H9 (cell line): ENCODE results near the gene FGFR4. TPM values are rescaled to one million over a fixed set of nuclear protein-coding genes. Genes with fewer than 3 reads are reported as not detected.
A peak's percentile ranks its signal among the peaks of the same experiment; 100 is the strongest.

Source experiments
- DNase-seq: peaks from one replicate; pipeline ENCODE4 v3.0.0-alpha.2; 2017
- H2AFZ ChIP-seq: one replicate; pipeline ENCODE4 v1.6.1; 2013; ENCODE audit warnings: mild to moderate bottlenecking, low read length, control low read depth, moderate library complexity
- H2AK5ac ChIP-seq: 2 replicates; pipeline ENCODE4 v1.6.1; 2013; ENCODE audit warnings: low read length, control low read depth, mixed read lengths; ENCODE audit not compliant: insufficient read length
- H2BK120ac ChIP-seq: one replicate; pipeline ENCODE4 v1.6.1; 2013; ENCODE audit warnings: low read depth, mild to moderate bottlenecking, low read length, control low read depth, inconsistent platforms; ENCODE audit not compliant: poor library complexity, severe bottlenecking
- H2BK12ac ChIP-seq: 2 replicates; pipeline ENCODE4 v1.6.1; 2013; ENCODE audit warnings: low read length, control low read depth, mixed read lengths, low read depth; ENCODE audit not compliant: insufficient read length
- H2BK15ac ChIP-seq: 2 replicates; pipeline ENCODE4 v1.6.1; 2013; ENCODE audit warnings: low read depth, low read length, control low read depth
- H2BK20ac ChIP-seq: one replicate; pipeline ENCODE4 v1.6.1; 2013; ENCODE audit warnings: low read depth, mild to moderate bottlenecking, low read length, control low read depth, inconsistent platforms; ENCODE audit not compliant: poor library complexity, severe bottlenecking
- H2BK5ac ChIP-seq: 2 replicates; pipeline ENCODE4 v1.6.1; 2013; ENCODE audit warnings: low read length, control low read depth, mixed read lengths; ENCODE audit not compliant: insufficient read length
- H3K14ac ChIP-seq: 2 replicates; pipeline ENCODE4 v1.6.1; 2013; ENCODE audit warnings: low read length, control low read depth; ENCODE audit not compliant: insufficient read depth
- H3K18ac ChIP-seq: 2 replicates; pipeline ENCODE4 v1.6.1; 2013; ENCODE audit warnings: low read depth, mild to moderate bottlenecking, mixed read lengths, low read length, control low read depth; ENCODE audit not compliant: insufficient read length
- H3K23ac ChIP-seq: 2 replicates; pipeline ENCODE4 v1.6.1; 2013; ENCODE audit warnings: low read length, control low read depth, mixed read lengths, low read depth; ENCODE audit not compliant: insufficient read length
- H3K23me2 ChIP-seq: 2 replicates; pipeline ENCODE4 v1.6.1; 2013; ENCODE audit warnings: low read depth, mild to moderate bottlenecking, mixed read lengths, low read length, control low read depth; ENCODE audit not compliant: insufficient read length, poor library complexity, severe bottlenecking
- H3K27ac ChIP-seq: 2 replicates; pipeline ENCODE4 v1.5.1; 2013; ENCODE audit warnings: low read length, control low read depth, mixed read lengths, low read depth; ENCODE audit not compliant: insufficient read length
- H3K27me3 ChIP-seq: 2 replicates; pipeline ENCODE4 v1.6.1; 2013; ENCODE audit warnings: low read length, control low read depth, inconsistent platforms; ENCODE audit not compliant: insufficient read depth
- H3K4ac ChIP-seq: 2 replicates; pipeline ENCODE4 v1.6.1; 2013; ENCODE audit warnings: low read depth, mild to moderate bottlenecking, control low read depth, inconsistent platforms, low read length, moderate library complexity
- H3K4me1 ChIP-seq: 2 replicates; pipeline ENCODE4 v1.6.1; 2013; ENCODE audit warnings: low read length, control low read depth, inconsistent platforms; ENCODE audit not compliant: insufficient read depth
- H3K4me2 ChIP-seq: 2 replicates; pipeline ENCODE4 v1.6.1; 2013; ENCODE audit warnings: low read length, control low read depth, mixed read lengths; ENCODE audit not compliant: insufficient read length, insufficient read depth
- H3K56ac ChIP-seq: 2 replicates; pipeline ENCODE4 v1.6.1; 2013; ENCODE audit warnings: low read depth, mild to moderate bottlenecking, mixed read lengths, low read length, control low read depth; ENCODE audit not compliant: insufficient read length
- H3K79me1 ChIP-seq: 2 replicates; pipeline ENCODE4 v1.6.1; 2013; ENCODE audit warnings: low read depth, mild to moderate bottlenecking, moderate library complexity, low read length, control low read depth, inconsistent platforms; ENCODE audit not compliant: insufficient read depth, poor library complexity, severe bottlenecking
- H3K79me2 ChIP-seq: 2 replicates; pipeline ENCODE4 v1.6.1; 2013; ENCODE audit warnings: low read length, control low read depth, inconsistent platforms; ENCODE audit not compliant: insufficient read depth
- H3K9ac ChIP-seq: 2 replicates; pipeline ENCODE4 v1.6.1; 2013; ENCODE audit warnings: low read length, control low read depth, mixed read lengths; ENCODE audit not compliant: insufficient read length; ENCODE audit errors: extremely low read depth
- H3K9me3 ChIP-seq: one replicate; pipeline ENCODE4 v1.6.1; 2013; ENCODE audit warnings: low read depth, low read length, inconsistent platforms; ENCODE audit not compliant: control insufficient read depth
- H3T11ph ChIP-seq: one replicate; pipeline ENCODE4 v1.6.1; 2013; ENCODE audit warnings: mild to moderate bottlenecking, low read length, control low read depth, inconsistent platforms
- H4K20me1 ChIP-seq: one replicate; pipeline ENCODE4 v1.6.1; 2013; ENCODE audit not compliant: control insufficient read depth, insufficient read length, insufficient read depth
- H4K5ac ChIP-seq: 2 replicates; pipeline ENCODE4 v1.6.1; 2013; ENCODE audit warnings: low read depth, mild to moderate bottlenecking, mixed read lengths, low read length, control low read depth; ENCODE audit not compliant: insufficient read length
- H4K8ac ChIP-seq: replicated peaks from 2 replicates; pipeline ENCODE4 v1.6.1; 2013; ENCODE audit warnings: low read length, control low read depth, mixed read lengths, low read depth; ENCODE audit not compliant: insufficient read length
- H4K91ac ChIP-seq: 2 replicates; pipeline ENCODE4 v1.6.1; 2013; ENCODE audit warnings: low read depth, mild to moderate bottlenecking, moderate library complexity, mixed read lengths, low read length, control low read depth; ENCODE audit not compliant: insufficient read length
- H3K27ac Mint-ChIP-seq, 3 experiments: 2 replicates in 2 of 3; 3 replicates in 1 of 3; pipeline ENCODE4 v1.8.0; 2020 to 2021; ENCODE audit warnings: mixed read lengths in 3 of 3, mild to moderate bottlenecking in 1 of 3, moderate library complexity in 1 of 3
- H3K27me3 Mint-ChIP-seq: 2 replicates; pipeline ENCODE4 v1.8.0; 2021; ENCODE audit warnings: low read depth, mild to moderate bottlenecking, moderate library complexity, mixed read lengths
- H3K36me3 Mint-ChIP-seq, 3 experiments: 2 replicates in 2 of 3; 3 replicates in 1 of 3; pipeline ENCODE4 v1.8.0; 2020 to 2021; ENCODE audit warnings: low read depth in 3 of 3, mixed read lengths in 3 of 3; ENCODE audit not compliant: insufficient read depth in 1 of 3
- H3K4me1 Mint-ChIP-seq, 2 experiments: 2 replicates each; pipeline ENCODE4 v1.8.0; 2020; ENCODE audit warnings: mixed read lengths in 2 of 2
- H3K4me3 Mint-ChIP-seq, 2 experiments: 2 replicates in 1 of 2; 3 replicates in 1 of 2; pipeline ENCODE4 v1.8.0; 2020 to 2021; ENCODE audit warnings: mild to moderate bottlenecking in 2 of 2, mixed read lengths in 2 of 2, moderate library complexity in 1 of 2
- H3K9me3 Mint-ChIP-seq, 2 experiments: 2 replicates in 1 of 2; 3 replicates in 1 of 2; pipeline ENCODE4 v1.8.0; 2020; ENCODE audit warnings: mild to moderate bottlenecking in 2 of 2, mixed read lengths in 2 of 2, moderate library complexity in 1 of 2
- CTCF ChIP-seq: fragments of 200-600 bp; sonication (generic); conservative IDR thresholded peaks from 3 replicates; pipeline ENCODE4 v1.8.0; 2021; ENCODE audit warnings: antibody characterized with exemption, mild to moderate bottlenecking
- WGBS: extraction: QIAGEN DNeasy Blood & Tissue Kit; methylation state at CpG from one replicate; pipeline ENCODE4 v1.1.7; 2013; ENCODE audit warnings: missing lambda C conversion rate, low lambda C conversion rate, mixed read lengths; ENCODE audit not compliant: insufficient read length; ENCODE audit errors: extremely low coverage; 5-methylcytosine and 5-hydroxymethylcytosine counted together
- long read RNA-seq: library from polyadenylated mRNA; unstranded; transcript quantifications from one replicate; pipeline ENCODE4 v2.0.0, GENCODE V29; 2020
- total RNA-seq: library from RNA; stranded (reverse); gene quantifications from 2 replicates; pipeline ENCODE4 v1.2.1, GENCODE V29; 2021

The FGFR4 gene
- total RNA-seq: 52.8 and 56.3 TPM in 2 replicates
- long read RNA-seq, transcript FGFR4-201 (18 exons, 3,122 nt): minor isoform, 33 of 255 reads
- long read RNA-seq, transcript FGFR4-207 (18 exons, 2,638 nt): major isoform, 107 of 255 reads
- long read RNA-seq, partial matches to known transcripts: 20 of 255 reads
- long read RNA-seq, other reads (novel, unspliced or antisense): 92 of 255 reads

DNA sequence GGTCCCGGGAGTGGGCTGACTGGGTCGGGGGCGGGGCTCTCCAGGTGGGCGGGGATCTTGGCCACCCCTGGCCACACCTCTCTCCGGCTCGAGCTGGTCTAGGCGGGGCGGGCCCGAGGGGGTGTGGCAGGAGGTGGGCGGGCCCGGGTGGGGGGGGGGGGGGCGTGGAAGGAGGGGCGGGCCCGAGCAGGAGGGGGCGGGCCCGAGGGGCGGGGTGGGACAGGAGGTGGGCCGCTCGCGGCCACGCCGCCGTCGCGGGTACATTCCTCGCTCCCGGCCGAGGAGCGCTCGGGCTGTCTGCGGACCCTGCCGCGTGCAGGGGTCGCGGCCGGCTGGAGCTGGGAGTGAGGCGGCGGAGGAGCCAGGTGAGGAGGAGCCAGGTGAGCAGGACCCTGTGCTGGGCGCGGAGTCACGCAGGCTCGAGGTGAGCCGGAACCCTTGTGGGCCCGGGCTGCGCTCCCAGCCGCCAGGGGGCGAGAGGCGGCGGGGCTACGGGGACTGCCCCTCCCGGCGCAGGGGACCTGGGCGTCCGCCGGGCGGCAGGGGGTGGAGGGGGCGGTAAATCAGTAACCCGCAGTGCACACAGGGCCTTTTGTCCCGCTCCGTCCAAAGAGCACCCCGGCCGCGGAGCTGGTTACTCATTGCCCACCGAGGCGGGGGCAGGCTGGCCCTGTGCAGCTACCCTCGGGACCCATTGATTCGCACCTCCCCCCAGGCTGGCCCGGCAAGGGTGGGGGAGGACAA lies at the start of gene FGFR4:
FGFR4 (plus strand) TSS at position 262 of the 744 bp plus-strand sequence. CDS start 2,688 bp downstream, outside the sequence.
- Histone ChIP-seq H3K4me1 (peaks cover 8% of the 10 kb centered on the region), H4K91ac (no peak within 1 kb of the TSS), H3K79me1 (no peaks in the 10 kb centered on the region), H2AK5ac (no peak within 1 kb of the TSS), H4K20me1 (no peaks in the 10 kb centered on the region), H2BK20ac (no peak within 1 kb of the TSS), H2BK120ac (no peak within 1 kb of the TSS), H3K4me2 (peak within 1 kb of the TSS; percentile 52), H3K56ac (no peak within 1 kb of the TSS), H3T11ph (no peak within 1 kb of the TSS), H2BK5ac (no peak within 1 kb of the TSS), H2BK15ac (no peak within 1 kb of the TSS), H2AFZ (no peak within 1 kb of the TSS), H3K23ac (no peak within 1 kb of the TSS), H4K8ac (no peak within 1 kb of the TSS), H4K5ac (no peak within 1 kb of the TSS), H3K27ac (no peak within 1 kb of the TSS), H3K9me3 (no peaks in the 10 kb centered on the region), H3K23me2 (no peaks in the 10 kb centered on the region), H3K9ac (peak within 1 kb of the TSS; percentile 3), H3K18ac (peak within 1 kb of the TSS; percentile 80), H3K79me2 (peaks cover 4% of the 10 kb centered on the region; the same call in 1 of the 2 replicates), H3K27me3 (no peaks in the 10 kb centered on the region), H2BK12ac (no peak within 1 kb of the TSS), H3K4ac (no peak within 1 kb of the TSS), H3K14ac (peak within 1 kb of the TSS; percentile 84)
- no peaks in the 10 kb centered on the region; the same call in 1 of the 2 replicates for H3K27me3 Mint-ChIP-seq
- no peaks in the 10 kb centered on the region; a peak in 1 of 5 replicates for H3K9me3 Mint-ChIP-seq
- H3K27ac Mint-ChIP-seq: peak within 1 kb of the TSS; percentile 53 to 59 (median 56)
- H3K36me3 Mint-ChIP-seq: peaks cover 19 to 23% (median 20%) of the 10 kb centered on the region in 3 experiments; a peak in 6 of 7 replicates
- peak; percentile 97 for TF ChIP-seq CTCF
- H3K4me1 Mint-ChIP-seq: peaks cover 30 to 31% of the 10 kb centered on the region in 2 experiments
- H3K4me3 Mint-ChIP-seq: peak within 1 kb of the TSS; percentile 55 to 84
- DNase-seq: peak; percentile 97
- no CpG with 5 or more reads among the region's 68 CpGs for WGBS
